HL-60 (cell line): Measurements from ENCODE around the gene SLC9B1.
"Not testable (repeated sequence)": the region's sequence is repeated elsewhere in the genome, so short reads cannot be mapped to it uniquely, and the experiment has no call there.

Experiments
- DNase-seq, 2 experiments: peaks; one replicate each; pipeline ENCODE4 v3.0.0-alpha.2; 2010 to 2020; ENCODE audit warnings: low read depth in 1 of 2, low spot score in 1 of 2
- H3K27ac ChIP-seq: fragments of 250-450 bp; sonication (Bioruptor Pico); replicated peaks from 2 replicates; pipeline ENCODE4 v1.5.1; 2020; ENCODE audit warnings: mild to moderate bottlenecking, moderate library complexity
- H3K27me3 ChIP-seq: fragments of 250-450 bp; sonication (Bioruptor Pico); 2 replicates; pipeline ENCODE4 v1.5.1; 2021; ENCODE audit warnings: mild to moderate bottlenecking, moderate library complexity; ENCODE audit not compliant: insufficient read depth, poor library complexity, severe bottlenecking
- H3K4me3 ChIP-seq: replicated peaks from 2 replicates; pipeline ENCODE4 v1.5.1; 2011; ENCODE audit warnings: mild to moderate bottlenecking, control low read depth, low read length; ENCODE audit not compliant: insufficient read depth
- CTCF ChIP-seq: IDR thresholded peaks from one replicate; pipeline ENCODE4 v1.5.1; 2011; ENCODE audit warnings: low read length, control low read depth, inconsistent platforms; ENCODE audit not compliant: insufficient read depth
- GABPA ChIP-seq: IDR thresholded peaks from 2 replicates; pipeline ENCODE4 v1.6.1; 2012; ENCODE audit warnings: low read depth
- POLR2AphosphoS5 ChIP-seq: IDR thresholded peaks from 2 replicates; pipeline ENCODE4 v1.6.1; 2012; ENCODE audit warnings: low read depth
- SPI1 ChIP-seq: IDR thresholded peaks from 2 replicates; pipeline ENCODE4 v1.6.1; 2012; ENCODE audit warnings: low read depth, mild to moderate bottlenecking, borderline replicate concordance
- TF ChIP-seq, protein P1 (sequence below): IDR thresholded peaks from 2 replicates; pipeline ENCODE4 v1.6.1; 2012; ENCODE audit warnings: low read depth; ENCODE audit not compliant: insufficient replicate concordance

Gene SLC9B1

DNA sequence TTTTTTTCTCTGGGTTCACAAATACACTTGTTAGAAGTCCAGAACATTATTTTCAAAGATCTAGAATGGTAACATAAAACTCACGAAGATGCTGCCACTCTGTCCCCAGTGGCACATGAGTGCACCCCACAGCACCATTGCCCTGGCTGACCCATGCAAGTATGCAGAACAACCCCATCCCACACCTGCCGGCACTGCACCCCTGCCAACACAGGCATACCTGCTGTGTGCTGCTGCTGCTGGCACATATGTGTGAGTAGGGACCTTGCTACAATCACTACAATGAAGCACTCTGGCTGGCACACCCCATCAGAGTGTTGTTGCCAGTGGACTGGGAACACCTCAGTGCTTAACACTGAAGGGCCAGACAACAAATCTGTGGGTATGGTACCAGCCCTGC, 83.8 kb downstream of the SLC9B1 start:
- H3K27ac ChIP-seq, result no peak overlapping the region
- no peak overlapping the region for H3K4me3 ChIP-seq
- TF ChIP-seq SPI1 (no peak), CTCF (no peak), GABPA (no peak), POLR2AphosphoS5 (no peak)
- TF ChIP-seq, protein P1, sequence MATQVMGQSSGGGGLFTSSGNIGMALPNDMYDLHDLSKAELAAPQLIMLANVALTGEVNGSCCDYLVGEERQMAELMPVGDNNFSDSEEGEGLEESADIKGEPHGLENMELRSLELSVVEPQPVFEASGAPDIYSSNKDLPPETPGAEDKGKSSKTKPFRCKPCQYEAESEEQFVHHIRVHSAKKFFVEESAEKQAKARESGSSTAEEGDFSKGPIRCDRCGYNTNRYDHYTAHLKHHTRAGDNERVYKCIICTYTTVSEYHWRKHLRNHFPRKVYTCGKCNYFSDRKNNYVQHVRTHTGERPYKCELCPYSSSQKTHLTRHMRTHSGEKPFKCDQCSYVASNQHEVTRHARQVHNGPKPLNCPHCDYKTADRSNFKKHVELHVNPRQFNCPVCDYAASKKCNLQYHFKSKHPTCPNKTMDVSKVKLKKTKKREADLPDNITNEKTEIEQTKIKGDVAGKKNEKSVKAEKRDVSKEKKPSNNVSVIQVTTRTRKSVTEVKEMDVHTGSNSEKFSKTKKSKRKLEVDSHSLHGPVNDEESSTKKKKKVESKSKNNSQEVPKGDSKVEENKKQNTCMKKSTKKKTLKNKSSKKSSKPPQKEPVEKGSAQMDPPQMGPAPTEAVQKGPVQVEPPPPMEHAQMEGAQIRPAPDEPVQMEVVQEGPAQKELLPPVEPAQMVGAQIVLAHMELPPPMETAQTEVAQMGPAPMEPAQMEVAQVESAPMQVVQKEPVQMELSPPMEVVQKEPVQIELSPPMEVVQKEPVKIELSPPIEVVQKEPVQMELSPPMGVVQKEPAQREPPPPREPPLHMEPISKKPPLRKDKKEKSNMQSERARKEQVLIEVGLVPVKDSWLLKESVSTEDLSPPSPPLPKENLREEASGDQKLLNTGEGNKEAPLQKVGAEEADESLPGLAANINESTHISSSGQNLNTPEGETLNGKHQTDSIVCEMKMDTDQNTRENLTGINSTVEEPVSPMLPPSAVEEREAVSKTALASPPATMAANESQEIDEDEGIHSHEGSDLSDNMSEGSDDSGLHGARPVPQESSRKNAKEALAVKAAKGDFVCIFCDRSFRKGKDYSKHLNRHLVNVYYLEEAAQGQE, result no peak
- H3K27me3 ChIP-seq, result no peaks in the 10 kb centered on the region
- no peak for DNase-seq

- not testable (repeated sequence) for H3K4me3 ChIP-seq, DNase-seq, H3K27me3 ChIP-seq, H3K27ac ChIP-seq
Observed at GRCh38 chr4:102919697-102920096, 99.8 kb downstream of the SLC9B1 start.

DNA sequence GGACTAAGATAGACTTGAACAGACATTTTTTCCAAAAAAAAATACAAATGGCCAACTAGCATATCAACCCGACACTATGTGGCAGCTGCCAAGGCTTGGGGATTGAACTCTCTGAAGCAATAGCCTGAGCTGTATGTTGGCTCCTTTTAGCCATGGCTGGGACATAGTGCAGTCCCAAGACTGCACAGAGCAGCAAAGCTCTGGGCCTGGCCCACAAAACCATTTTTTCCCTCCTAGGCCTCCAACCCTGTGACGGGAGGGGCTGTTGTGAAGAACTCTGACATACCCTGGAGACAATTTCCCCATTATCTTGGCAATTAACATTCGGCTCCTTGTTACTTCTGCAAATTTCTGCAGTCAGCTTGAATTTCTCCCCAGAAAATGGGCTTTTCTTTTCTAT, 100.6 kb downstream of the SLC9B1 start:
- H3K27ac ChIP-seq, result no peak overlapping the region
- TF ChIP-seq CTCF (no peak), POLR2AphosphoS5 (no peak), SPI1 (no peak), GABPA (no peak)
- TF ChIP-seq, protein P1, result no peak
- DNase-seq, result no peak
- H3K27me3 ChIP-seq, result no peaks in the 10 kb centered on the region
- H3K4me3 ChIP-seq, result no peak overlapping the region

DNA sequence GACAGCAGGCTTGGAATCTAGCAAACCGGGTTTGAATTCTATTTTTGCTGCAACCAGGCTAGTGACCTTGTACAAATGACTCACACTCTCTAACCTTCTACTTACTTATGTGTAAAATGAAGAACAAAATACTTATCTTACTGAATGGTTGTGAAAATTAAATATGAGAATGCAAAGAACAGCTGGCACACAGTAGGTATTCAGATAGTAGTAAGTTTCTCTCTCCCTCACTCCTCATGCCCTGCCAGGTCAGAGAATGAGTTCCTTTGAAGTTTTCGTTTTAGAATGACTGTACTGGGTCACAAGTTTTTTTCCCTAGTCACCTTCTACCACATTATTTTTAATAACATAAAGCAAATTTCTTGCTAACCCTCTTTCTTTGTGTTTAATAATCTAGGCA, 117.7 kb downstream of the SLC9B1 start:
- Histone ChIP-seq H3K27ac (no peak overlapping the region), H3K27me3 (no peaks in the 10 kb centered on the region), H3K4me3 (no peak overlapping the region)
- TF ChIP-seq, protein P1, result no peak
- TF ChIP-seq GABPA, result no peak
- no peak for TF ChIP-seq SPI1
- TF ChIP-seq CTCF, result no peak
- no peak for TF ChIP-seq POLR2AphosphoS5
- no peak for DNase-seq

DNA sequence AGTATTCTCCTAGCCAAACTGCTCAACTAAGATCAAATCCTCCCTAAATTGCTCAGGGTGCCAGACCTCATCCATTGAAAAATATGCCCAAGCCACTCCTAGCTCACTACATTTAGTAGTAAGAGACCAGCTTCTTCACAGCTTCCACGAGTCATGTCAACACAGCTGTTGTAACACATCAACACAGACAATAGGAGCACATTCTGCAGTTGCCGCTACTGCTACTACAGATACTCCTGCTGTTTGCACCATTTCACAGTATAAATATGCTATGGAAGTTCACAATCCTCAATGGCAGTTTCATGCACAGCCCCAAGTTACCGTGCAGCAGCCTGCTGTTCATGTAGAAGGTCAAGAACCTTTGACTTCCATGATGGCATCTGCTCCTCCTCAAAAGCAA, 121.9 kb downstream of the SLC9B1 start:
- H3K27me3 ChIP-seq, H3K4me3 ChIP-seq, H3K27ac ChIP-seq, DNase-seq: not testable (repeated sequence)

DNA sequence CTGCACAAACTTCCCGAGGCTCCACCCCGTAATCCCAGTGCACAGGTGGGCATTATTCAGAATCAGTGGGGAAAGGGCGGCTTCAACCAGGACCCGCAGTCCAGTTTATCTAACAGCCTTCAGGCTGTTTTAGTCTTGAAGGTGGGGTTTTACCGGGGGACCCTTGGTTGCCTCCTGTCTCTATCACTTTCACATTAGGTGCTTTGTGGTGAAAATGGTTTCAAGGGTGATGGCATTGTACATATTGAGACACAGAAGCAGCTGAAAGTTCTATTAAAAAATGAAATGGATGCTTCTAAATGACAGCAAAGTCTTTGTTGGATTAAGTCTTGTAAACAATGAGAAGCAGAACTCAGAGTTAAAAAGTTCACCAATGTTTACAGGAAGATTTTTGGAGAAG, 123.0 kb downstream of the SLC9B1 start:
- H3K4me3 ChIP-seq, DNase-seq, H3K27me3 ChIP-seq, H3K27ac ChIP-seq: not testable (repeated sequence)
